ENCODE results near the gene TMEM163.

Gene TMEM163

DNA sequence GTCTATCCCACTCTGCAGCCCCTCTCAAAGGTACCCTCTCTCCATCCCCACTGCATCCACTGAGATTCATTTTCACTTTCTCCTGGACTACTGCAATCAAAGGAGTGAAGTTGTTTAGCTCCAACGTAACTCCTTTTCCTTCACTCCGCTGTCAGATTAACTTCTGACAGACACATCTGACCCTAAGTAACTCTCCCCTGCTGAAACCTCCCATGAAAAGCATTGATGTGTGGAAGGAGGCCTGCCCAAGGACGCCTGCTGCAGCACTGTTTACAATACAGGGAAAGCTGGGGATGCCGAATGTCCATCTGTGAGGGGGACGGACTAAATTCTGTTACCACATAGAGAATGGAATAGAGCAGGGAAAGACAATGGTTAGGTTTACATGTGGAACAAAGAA is 114.8 kb downstream of the TMEM163 start:
- TF ChIP-seq GATA3 (IDR thresholded peaks at IDR 0.05; ENCODE audit: low read depth, low read length) = no peak
- no peak for TF ChIP-seq GATA2 (IDR thresholded peaks at IDR 0.05; ENCODE audit: low read depth, low read length)

DNA sequence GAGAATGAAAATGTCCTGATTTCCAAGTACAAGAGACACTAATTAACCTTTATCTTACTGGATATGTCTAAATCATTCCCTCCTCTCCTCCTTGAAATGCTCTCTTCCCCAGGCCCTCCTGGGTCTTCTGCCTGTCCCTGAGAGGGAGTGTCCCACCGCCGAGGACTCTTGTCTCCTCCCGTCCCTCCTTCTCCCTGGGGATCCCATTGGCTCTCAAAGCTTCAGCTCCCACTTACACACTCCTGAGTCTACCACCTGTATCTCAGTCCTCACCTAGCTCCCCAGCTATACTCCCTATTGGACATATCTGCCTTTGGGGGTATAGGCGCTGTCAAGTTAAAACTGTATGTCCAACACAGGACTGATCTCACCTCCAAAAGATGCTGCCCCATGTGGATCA is 116.1 kb downstream of the TMEM163 start:
- no peak for TF ChIP-seq GATA3 (IDR thresholded peaks at IDR 0.05; ENCODE audit: low read depth, low read length)
- TF ChIP-seq GATA2 (IDR thresholded peaks at IDR 0.05; ENCODE audit: low read depth, low read length) = no peak

DNA sequence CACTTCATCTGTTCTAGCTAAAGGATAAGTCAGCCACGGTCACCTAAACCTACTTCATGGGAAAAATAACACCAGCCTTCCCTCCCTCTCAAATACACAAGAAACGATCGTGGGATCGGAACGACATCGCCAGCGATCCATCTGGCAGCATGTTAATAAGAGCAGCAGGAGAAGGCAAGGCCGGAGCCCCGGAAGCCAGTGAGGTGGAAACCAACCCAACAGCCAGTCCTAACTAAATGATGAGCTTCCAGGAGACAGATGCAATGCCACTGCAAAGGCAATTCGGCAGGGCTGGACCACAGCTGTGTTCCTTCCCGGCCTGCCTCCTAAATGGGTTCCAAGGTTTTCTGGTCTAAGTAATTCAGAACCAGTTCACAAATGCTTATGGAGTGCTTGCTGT is 117.5 kb downstream of the TMEM163 start:
- TF ChIP-seq GATA3 (IDR thresholded peaks at IDR 0.05; ENCODE audit: low read depth, low read length) (no peak), GATA2 (IDR thresholded peaks at IDR 0.05; ENCODE audit: low read depth, low read length) (no peak)

DNA sequence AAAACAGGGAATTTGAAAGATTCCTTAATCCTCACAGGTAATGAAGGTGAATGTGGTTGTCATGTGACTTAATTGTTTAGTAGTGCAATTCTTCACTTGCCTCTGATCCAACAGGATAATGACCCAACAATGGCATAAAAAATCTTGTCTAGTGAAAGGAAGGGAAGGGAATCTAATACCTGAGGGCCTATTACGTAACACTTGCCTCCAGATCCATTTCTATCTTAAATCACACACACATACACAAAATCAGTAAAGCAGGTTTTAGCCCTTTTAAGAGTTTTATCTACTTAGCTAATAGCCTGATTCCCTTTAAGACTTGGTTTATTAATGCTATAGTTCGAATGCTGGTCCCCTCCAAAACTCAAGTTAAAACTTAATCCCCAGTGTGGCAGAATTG is 118.6 kb downstream of the TMEM163 start:
- TF ChIP-seq GATA3 (IDR thresholded peaks at IDR 0.05; ENCODE audit: low read depth, low read length) = no peak
- TF ChIP-seq GATA2 (IDR thresholded peaks at IDR 0.05; ENCODE audit: low read depth, low read length) = no peak

DNA sequence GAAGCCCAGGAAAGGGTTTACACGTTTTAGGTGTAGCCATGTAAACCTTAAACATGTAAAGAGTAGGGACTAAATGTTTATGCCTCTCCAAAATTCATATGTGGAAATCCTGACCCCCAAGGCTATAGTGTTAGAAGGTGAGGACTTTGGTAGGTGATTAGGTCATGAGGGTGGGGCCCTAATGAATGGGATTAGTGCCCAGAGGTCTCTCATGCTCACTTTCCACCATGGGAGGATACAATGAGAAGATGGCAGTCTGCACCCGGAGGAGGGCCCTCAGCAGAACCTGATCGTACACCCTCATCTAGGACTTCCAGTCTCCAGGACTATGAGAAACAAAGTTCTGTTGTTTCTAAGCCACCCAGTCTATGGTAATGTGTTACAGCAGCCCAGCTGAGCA is 119.6 kb downstream of the TMEM163 start:
- TF ChIP-seq GATA2 (IDR thresholded peaks at IDR 0.05; ENCODE audit: low read depth, low read length) (no peak), GATA3 (IDR thresholded peaks at IDR 0.05; ENCODE audit: low read depth, low read length) (no peak)

DNA sequence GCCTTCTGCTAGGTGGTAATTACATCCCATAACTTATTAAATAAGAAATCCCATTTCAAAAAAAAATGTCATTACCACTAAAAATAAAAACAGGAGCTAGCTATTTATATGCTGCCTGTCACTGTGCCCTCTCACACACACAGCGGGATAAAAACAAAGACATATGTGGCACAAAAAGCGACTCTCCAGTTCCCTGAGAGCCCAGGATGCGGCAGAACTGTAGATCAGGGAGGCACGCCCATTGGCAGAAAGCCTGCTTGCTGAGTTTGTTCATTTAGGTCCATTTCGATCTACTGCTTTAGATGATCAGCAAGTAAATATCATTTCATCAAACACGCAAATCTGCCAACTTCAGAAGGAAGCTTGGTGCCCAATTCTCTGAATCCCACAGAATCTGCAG is 124.4 kb downstream of the TMEM163 start:
- TF ChIP-seq GATA2 (IDR thresholded peaks at IDR 0.05; ENCODE audit: low read depth, low read length) (no peak), GATA3 (IDR thresholded peaks at IDR 0.05; ENCODE audit: low read depth, low read length) (no peak)

DNA sequence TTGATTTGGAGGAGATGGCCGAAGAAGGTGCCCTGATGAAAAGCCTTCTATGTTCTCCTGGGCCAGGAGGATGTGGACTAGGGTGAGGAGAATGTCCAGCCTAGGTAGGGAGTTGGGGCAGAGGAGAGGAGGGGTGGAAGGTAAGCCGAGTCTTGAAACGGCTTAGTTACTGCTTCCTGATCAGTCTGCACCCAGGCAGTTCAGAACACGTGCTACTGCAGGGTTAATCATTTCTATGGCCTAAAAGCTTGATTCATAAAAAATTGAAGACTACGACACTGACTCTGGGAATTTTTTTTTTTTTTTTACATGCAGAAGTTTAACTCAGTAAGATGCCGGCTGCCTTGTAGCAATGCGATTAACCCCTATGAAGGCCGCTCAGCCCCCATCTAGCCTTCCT is 125.3 kb downstream of the TMEM163 start:
- TF ChIP-seq GATA3 (IDR thresholded peaks at IDR 0.05; ENCODE audit: low read depth, low read length) (no peak), GATA2 (IDR thresholded peaks at IDR 0.05; ENCODE audit: low read depth, low read length) (no peak)

DNA sequence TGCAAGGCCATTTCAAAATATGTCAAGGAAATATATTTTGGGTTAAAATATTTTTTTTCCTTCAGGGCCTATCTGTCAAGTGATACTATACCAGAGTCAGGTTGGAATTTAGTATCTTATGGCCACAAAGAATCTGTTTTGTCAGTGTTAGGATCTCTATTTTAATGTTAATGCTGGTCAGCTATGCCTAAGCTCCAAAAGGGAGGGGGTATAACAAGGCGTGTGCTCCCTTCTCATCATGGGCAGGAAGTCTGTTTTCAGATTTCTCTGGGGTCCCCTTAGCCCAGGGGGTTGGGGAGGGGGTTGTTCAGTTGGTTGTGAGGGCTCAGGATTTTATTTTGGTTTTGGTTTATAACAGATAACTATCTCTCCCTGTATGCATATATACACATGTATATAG is 126.4 kb downstream of the TMEM163 start:
- TF ChIP-seq GATA2 (IDR thresholded peaks at IDR 0.05; ENCODE audit: low read depth, low read length) (no peak), GATA3 (IDR thresholded peaks at IDR 0.05; ENCODE audit: low read depth, low read length) (no peak)

DNA sequence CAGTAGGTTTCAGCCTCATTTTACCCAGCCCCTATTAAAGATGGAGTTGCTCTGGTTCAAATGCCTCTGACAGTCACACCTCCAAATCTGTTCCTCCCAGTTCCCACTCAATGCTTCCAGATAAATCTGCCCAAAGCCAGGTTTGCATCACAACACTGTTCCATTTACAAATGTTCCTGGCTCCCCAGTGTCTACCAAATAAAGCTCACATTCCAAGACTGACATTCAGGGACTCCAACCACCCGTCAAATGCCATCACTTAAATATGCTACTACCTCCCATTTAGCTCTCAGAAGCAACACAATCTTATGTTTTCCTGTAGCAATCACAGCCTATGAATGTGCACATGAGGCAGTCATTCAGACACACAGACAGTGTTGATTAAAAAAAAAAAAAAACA is 127.3 kb downstream of the TMEM163 start:
- TF ChIP-seq GATA2 (IDR thresholded peaks at IDR 0.05; ENCODE audit: low read depth, low read length) (no peak), GATA3 (IDR thresholded peaks at IDR 0.05; ENCODE audit: low read depth, low read length) (no peak)

DNA sequence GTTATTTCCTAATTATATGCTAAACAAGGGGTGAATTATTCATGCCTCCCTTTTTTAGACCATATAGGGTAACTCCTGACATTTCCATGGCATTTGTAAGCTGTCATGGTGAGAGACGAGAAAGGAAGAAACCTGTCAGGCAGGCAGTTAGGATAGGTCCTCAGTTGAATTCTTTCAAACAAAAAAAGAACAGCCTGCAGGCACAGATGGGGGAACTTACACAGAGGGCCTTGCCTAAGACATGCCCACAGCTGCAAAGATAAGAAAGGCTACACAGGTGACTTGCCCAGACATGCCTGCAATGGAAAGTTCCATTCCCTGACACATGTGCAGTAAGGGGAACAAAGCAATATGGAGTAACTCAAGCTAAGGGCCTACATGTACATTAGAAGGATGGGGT is 128.1 kb downstream of the TMEM163 start:
- no peak for TF ChIP-seq GATA2 (IDR thresholded peaks at IDR 0.05; ENCODE audit: low read depth, low read length)
- TF ChIP-seq GATA3 (IDR thresholded peaks at IDR 0.05; ENCODE audit: low read depth, low read length) = no peak

DNA sequence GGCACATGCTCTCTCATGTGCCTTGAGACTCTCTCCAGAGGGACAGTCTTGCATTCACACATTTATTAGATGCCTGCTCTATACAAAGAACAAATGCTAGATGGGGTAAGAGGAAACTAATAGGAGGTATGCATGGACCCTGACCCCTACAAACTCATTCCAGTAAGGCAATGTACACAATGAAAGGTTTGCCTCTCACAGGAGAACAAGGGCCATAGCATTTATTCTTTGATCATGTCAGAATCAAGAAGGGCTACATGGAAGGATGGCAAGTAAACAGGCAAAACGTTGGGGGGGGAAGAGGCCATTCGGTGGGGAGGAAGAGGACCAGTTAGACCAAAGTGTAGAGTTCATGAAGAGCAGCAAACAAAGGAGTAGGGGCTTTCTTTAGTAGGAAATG is 130.2 kb downstream of the TMEM163 start:
- no peak for TF ChIP-seq GATA2 (IDR thresholded peaks at IDR 0.05; ENCODE audit: low read depth, low read length)
- no peak for TF ChIP-seq GATA3 (IDR thresholded peaks at IDR 0.05; ENCODE audit: low read depth, low read length)

DNA sequence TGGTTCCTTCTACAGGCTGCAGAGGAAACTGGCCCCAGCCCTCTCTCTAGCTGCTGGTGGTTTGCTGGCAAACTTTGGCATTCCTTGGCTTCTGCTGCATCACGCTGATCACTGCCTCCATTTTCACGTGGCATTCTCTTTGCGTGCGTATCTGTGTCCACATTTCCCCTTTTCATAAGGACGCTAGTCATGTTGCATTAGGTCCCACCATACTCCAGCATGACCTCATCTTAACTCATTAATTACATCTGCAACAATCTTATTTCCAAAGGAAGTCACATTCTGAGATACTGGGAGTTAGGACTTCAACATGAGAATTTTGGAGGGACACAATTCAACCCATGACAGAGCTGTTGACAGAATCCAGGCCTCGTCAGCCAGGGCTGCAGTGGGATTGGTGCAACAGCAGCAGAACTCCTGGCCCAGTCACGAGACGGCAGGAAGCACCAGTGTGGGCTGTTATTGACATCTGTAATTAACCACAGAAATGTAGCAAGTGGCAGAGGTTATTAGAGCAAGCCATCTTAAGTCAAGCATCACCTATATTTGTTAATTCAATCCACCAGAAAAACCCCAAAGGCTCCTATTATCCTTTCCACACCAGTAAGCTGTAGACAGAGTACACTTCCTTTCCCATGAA is 132.4 kb downstream of the TMEM163 start:
- TF ChIP-seq GATA3 (IDR thresholded peaks at IDR 0.05; ENCODE audit: low read depth, low read length) = no peak
- TF ChIP-seq GATA2 (IDR thresholded peaks at IDR 0.05; ENCODE audit: low read depth, low read length) = no peak

DNA sequence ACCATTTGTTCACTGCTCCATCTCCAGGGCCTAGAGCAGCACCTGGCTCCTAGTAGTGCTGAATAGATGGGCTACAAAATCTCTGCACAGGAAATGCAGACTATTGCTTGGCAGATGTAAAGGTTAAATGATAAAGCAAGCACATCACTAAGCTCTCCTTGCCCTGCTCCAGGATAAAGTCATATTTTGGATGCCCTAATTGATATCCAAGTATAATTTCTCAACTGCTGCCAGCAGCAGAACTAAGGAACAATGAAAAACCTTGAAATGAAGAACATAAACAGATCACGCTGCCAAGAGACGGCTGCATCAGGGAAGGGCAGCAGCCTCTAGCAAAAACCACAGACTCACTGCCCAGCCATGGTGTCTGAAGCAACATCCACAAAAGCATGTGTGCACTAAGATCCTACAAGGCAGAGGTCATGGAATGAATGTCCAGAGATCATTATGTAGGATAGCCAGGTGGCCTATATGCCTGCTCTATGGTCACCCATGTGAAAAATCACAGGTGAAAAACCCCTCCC is 134.7 kb downstream of the TMEM163 start:
- TF ChIP-seq GATA2 (IDR thresholded peaks at IDR 0.05; ENCODE audit: low read depth, low read length) (no peak), GATA3 (IDR thresholded peaks at IDR 0.05; ENCODE audit: low read depth, low read length) (no peak)

DNA sequence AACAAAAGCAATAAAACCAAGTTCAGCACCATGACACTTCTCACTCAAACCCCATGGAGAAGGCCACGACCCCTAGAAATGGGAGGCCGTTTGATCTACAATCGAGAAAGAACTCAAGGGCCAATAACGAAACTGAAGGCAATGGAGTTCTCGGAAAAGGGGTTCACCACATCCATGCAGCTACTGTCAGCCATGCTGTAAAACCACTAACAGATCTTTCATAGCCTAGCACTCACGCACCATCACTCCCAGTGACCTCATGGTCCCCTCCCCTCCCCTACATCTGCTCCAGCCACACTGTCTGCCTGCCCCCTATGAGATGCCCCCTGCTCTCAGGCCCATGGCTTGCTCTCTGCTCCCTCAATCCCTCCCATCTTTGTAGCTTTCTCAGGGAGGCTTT is 135.3 kb downstream of the TMEM163 start:
- TF ChIP-seq GATA2 (IDR thresholded peaks at IDR 0.05; ENCODE audit: low read depth, low read length) (no peak), GATA3 (IDR thresholded peaks at IDR 0.05; ENCODE audit: low read depth, low read length) (no peak)

DNA sequence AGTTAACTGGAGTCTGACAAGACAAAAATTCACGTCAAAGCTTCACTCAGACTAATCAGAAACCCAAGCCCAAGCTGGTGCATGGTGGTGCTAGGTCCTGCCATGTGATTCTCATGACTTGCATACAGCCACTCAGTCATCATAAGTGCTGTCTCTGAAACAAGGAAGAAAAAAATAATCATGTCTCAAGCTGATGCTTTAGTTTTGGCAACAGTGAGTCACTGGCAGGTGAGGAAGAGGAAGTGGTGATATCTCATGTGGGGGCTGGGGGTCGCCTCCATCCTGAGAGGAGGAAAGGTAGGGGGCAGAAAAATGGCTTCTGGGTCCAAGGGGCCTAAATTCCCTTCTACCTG is 136.3 kb downstream of the TMEM163 start:
- TF ChIP-seq GATA2 (IDR thresholded peaks at IDR 0.05; ENCODE audit: low read depth, low read length) (no peak), GATA3 (IDR thresholded peaks at IDR 0.05; ENCODE audit: low read depth, low read length) (no peak)
